IMR-90 (cell line): ENCODE data around the gene PRSS2. TPM values are rescaled to one million over a fixed set of nuclear protein-coding genes. Genes with fewer than 3 reads are reported as not detected.
A peak's percentile ranks its signal among the peaks of the same experiment; 100 is the strongest.

ENCODE experiments used
- ATAC-seq: fragments of 200-7000 bp; cut with Tn5 transposase; 2 replicates; pipeline ENCODE4 v1.9.1; 2020; ENCODE audit warnings: low read depth, mild to moderate bottlenecking, moderate library complexity
- BruUV-seq: library from RNA; stranded (reverse); fragments of 400-500 nt; replicated peaks from 2 replicates; lab custom pipeline; 2021; lab: Mats Ljungman, UMichigan
- CTCF ChIA-PET: fragments of 300-600 bp; formaldehyde crosslinking; extraction: SDS; loops from one replicate; lab custom pipeline; 2021; ENCODE audit warnings: antibody characterized with exemption; lab: Yijun Ruan, JAX
- POLR2A ChIA-PET: fragments of 300-600 bp; sonication (Branson Sonifier 250); formaldehyde crosslinking; loops from one replicate; lab custom pipeline; 2022; ENCODE audit warnings: antibody characterized with exemption; ENCODE audit not compliant: unreplicated experiment; lab: Charles Lee
- DNase-seq: peaks from one replicate; pipeline ENCODE4 v3.0.0; 2013
- H2AFZ ChIP-seq: replicated peaks from 2 replicates; pipeline ENCODE3; 2013; ENCODE audit warnings: low read length, mild to moderate bottlenecking; ENCODE audit not compliant: poor library complexity
- H2AK5ac ChIP-seq: 2 replicates; pipeline ENCODE4 v1.6.1; 2013; ENCODE audit warnings: low read depth, low read length, inconsistent platforms
- H2AK9ac ChIP-seq: replicated peaks from 2 replicates; pipeline ENCODE3; 2013; ENCODE audit warnings: mild to moderate bottlenecking, low read depth, low read length, moderate library complexity; ENCODE audit not compliant: poor library complexity
- H2BK120ac ChIP-seq: 2 replicates; pipeline ENCODE4 v1.6.1; 2013; ENCODE audit warnings: low read depth, low read length, inconsistent platforms
- H2BK15ac ChIP-seq: 3 replicates; pipeline ENCODE4 v1.6.1; 2013; ENCODE audit warnings: low read depth, low read length, inconsistent platforms
- H2BK20ac ChIP-seq: 2 replicates; pipeline ENCODE4 v1.6.1; 2013; ENCODE audit warnings: low read depth, mild to moderate bottlenecking, inconsistent platforms, low read length, moderate library complexity
- H2BK5ac ChIP-seq: 2 replicates; pipeline ENCODE4 v1.6.1; 2013; ENCODE audit warnings: mild to moderate bottlenecking, low read depth, low read length, inconsistent platforms; ENCODE audit not compliant: poor library complexity, severe bottlenecking
- H3K14ac ChIP-seq: replicated peaks from 2 replicates; pipeline ENCODE4 v1.6.1; 2013; ENCODE audit warnings: low read depth, low read length, inconsistent platforms
- H3K18ac ChIP-seq: 2 replicates; pipeline ENCODE4 v1.6.1; 2013; ENCODE audit warnings: low read depth, low read length, control low read depth
- H3K23ac ChIP-seq: 2 replicates; pipeline ENCODE4 v1.6.1; 2013; ENCODE audit warnings: low read depth, low read length, inconsistent platforms
- H3K27ac ChIP-seq: 2 replicates; pipeline ENCODE4 v1.5.1; 2013; ENCODE audit warnings: mild to moderate bottlenecking, control low read depth, low read length; ENCODE audit not compliant: insufficient read depth
- H3K27me3 ChIP-seq: 2 replicates; pipeline ENCODE4 v1.6.1; 2013; ENCODE audit warnings: low read length; ENCODE audit not compliant: control insufficient read depth, insufficient read depth
- H3K36me3 ChIP-seq: 2 replicates; pipeline ENCODE4 v1.6.1; 2013; ENCODE audit warnings: low read length, mixed read lengths; ENCODE audit not compliant: control insufficient read depth, insufficient read depth
- H3K4ac ChIP-seq: 2 replicates; pipeline ENCODE4 v1.6.1; 2013; ENCODE audit warnings: low read depth, low read length, inconsistent platforms
- H3K4me1 ChIP-seq: 2 replicates; pipeline ENCODE4 v1.6.1; 2013; ENCODE audit warnings: low read length, mixed read lengths; ENCODE audit not compliant: control insufficient read depth, insufficient read depth
- H3K4me2 ChIP-seq: 2 replicates; pipeline ENCODE4 v1.6.1; 2013; ENCODE audit warnings: low read depth, mild to moderate bottlenecking, control low read depth, low read length, moderate library complexity
- H3K4me3 ChIP-seq: 2 replicates; pipeline ENCODE4 v1.5.1; 2013; ENCODE audit warnings: low read depth, mild to moderate bottlenecking, control low read depth, low read length, moderate library complexity; ENCODE audit not compliant: insufficient read depth
- H3K56ac ChIP-seq: 2 replicates; pipeline ENCODE4 v1.6.1; 2013; ENCODE audit warnings: low read length, inconsistent platforms; ENCODE audit not compliant: insufficient read depth; ENCODE audit errors: extremely low read depth
- H3K79me1 ChIP-seq, 2 experiments: 2 replicates each; pipeline ENCODE4 v1.6.1; 2013; ENCODE audit warnings: low read length in 2 of 2, inconsistent platforms in 1 of 2, low read depth in 1 of 2
- H3K9ac ChIP-seq: 2 replicates; pipeline ENCODE4 v1.6.1; 2013; ENCODE audit warnings: low read depth, low read length, control low read depth
- H3K9me1 ChIP-seq: 2 replicates; pipeline ENCODE4 v1.6.1; 2013; ENCODE audit warnings: low read length, inconsistent platforms; ENCODE audit not compliant: insufficient read depth
- H3K9me3 ChIP-seq: 2 replicates; pipeline ENCODE4 v1.6.1; 2013; ENCODE audit warnings: low read length; ENCODE audit not compliant: control insufficient read depth, insufficient read depth
- H4K20me1 ChIP-seq: 2 replicates; pipeline ENCODE4 v1.6.1; 2013; ENCODE audit warnings: low read length, inconsistent platforms; ENCODE audit not compliant: insufficient read depth
- H4K5ac ChIP-seq: 2 replicates; pipeline ENCODE4 v1.6.1; 2013; ENCODE audit warnings: mild to moderate bottlenecking, low read depth, low read length, control low read depth
- H4K8ac ChIP-seq, 2 experiments: 2 replicates each; pipeline ENCODE4 v1.6.1; 2013; ENCODE audit warnings: low read depth in 2 of 2, low read length in 2 of 2, control low read depth in 1 of 2, inconsistent platforms in 1 of 2
- H4K91ac ChIP-seq: 2 replicates; pipeline ENCODE4 v1.6.1; 2013; ENCODE audit warnings: low read depth, low read length, inconsistent platforms; ENCODE audit not compliant: insufficient read depth
- MXI1 ChIP-seq: IDR thresholded peaks from 2 replicates; pipeline ENCODE4 v1.6.1; 2012; ENCODE audit warnings: low read depth, mild to moderate bottlenecking, low read length, moderate library complexity, borderline replicate concordance
- RCOR1 ChIP-seq: IDR thresholded peaks from 2 replicates; pipeline ENCODE4 v1.6.1; 2012; ENCODE audit warnings: mild to moderate bottlenecking, low read length, improper control_type of control experiment; ENCODE audit not compliant: insufficient replicate concordance
- RFX5 ChIP-seq: IDR thresholded peaks from 2 replicates; pipeline ENCODE4 v1.8.0; 2012; ENCODE audit warnings: low read depth, mild to moderate bottlenecking, low read length, moderate library complexity
- WGBS, 2 experiments: methylation state at CpG; one replicate each; pipeline versions ENCODE4 v1.1.5 to v1.1.7; 2013; ENCODE audit warnings: missing lambda C conversion rate in 2 of 2; ENCODE audit not compliant: insufficient read length in 1 of 2; ENCODE audit errors: extremely low coverage in 2 of 2; 5-methylcytosine and 5-hydroxymethylcytosine counted together
- dilution Hi-C: fragments of 300-500 bp; cut with HindIII; formaldehyde crosslinking; loops from one replicate; pipeline ENCODE4 v1.14.3; 2018; ENCODE audit warnings: low sequenced_read_pairs; ENCODE audit not compliant: unreplicated experiment
- in situ Hi-C: fragments of 300-500 bp; cut with MboI; formaldehyde crosslinking; loops from 3 replicates; pipeline ENCODE4 v1.14.3; 2019; ENCODE audit warnings: low sequenced_read_pairs, inconsistent platforms, mixed read lengths
- intact Hi-C: fragments of 100-400 bp; cut with micrococcal nuclease; formaldehyde crosslinking; loops from 2 replicates; pipeline ENCODE4 v1.10.0; 2022
- polyA plus RNA-seq, 3 experiments: library from polyadenylated mRNA; depleted of rRNA; stranded (reverse); fragments of >200 nt; gene quantifications; 2 replicates each; pipeline ENCODE4 v1.2.3, GENCODE V29; 2012; ENCODE audit warnings: low replicate concordance in 1 of 3
- total RNA-seq: library from RNA; depleted of rRNA; stranded (reverse); fragments of >200 nt; gene quantifications from 2 replicates; pipeline ENCODE4 v1.2.3, GENCODE V29; 2012

Gene PRSS2
- total and polyA plus RNA-seq, 2 of the 4 experiments (the other 2 are of a cell fraction), result not detected

DNA sequence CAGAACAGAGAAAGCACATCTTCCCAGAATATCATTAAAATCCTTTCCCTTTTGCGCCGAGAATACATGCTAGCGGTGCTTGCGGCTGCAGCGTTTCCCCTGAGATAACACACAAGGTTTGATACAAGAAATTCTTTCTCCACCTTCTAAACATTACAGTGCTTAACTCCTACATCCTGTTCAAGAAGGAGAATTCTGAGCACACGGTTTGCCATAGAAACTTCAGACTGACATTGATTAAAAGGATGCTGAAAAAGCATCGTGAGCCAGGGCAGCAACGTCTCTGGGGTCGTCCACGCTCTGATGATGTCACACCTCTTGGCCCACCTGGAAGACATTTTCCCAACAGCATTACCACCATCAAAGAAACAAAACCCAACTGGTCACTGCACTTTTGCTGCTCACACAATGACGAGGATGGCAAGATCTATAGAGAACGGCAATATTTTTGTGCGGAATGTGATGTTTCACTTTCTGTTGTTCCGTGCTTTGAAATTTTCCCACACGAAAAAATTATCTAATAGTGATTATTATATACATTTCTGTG is 48.4 kb upstream of the PRSS2 start:
- H2BK120ac ChIP-seq, result no peak overlapping the region
- H3K9me3 ChIP-seq, result no peaks in the 10 kb centered on the region
- WGBS, 2 experiments, result 80% methylated on average over 1 of the region's 15 CpGs; no CpG with 5 or more reads in 1 of the 2 experiments
- no peak overlapping the region for H3K18ac ChIP-seq
- no peak overlapping the region for H3K4me3 ChIP-seq
- H4K20me1 ChIP-seq, result no peaks in the 10 kb centered on the region
- no peak overlapping the region for H4K91ac ChIP-seq
- no peak for ATAC-seq
- H3K23ac ChIP-seq, result no peak overlapping the region
- intact Hi-C loops, result no loop called here
- H2BK15ac ChIP-seq, result no peak overlapping the region
- H2AK5ac ChIP-seq, result no peak overlapping the region
- ChIA-PET POLR2A (no interaction called here), CTCF (no interaction called here)
- no peaks in the 10 kb centered on the region for H3K4me1 ChIP-seq
- DNase-seq, result no peak
- H4K5ac ChIP-seq, result no peak overlapping the region
- H3K27ac ChIP-seq, result no peak overlapping the region
- in situ Hi-C loops, result no loop called here
- H2BK20ac ChIP-seq, result no peak overlapping the region
- no peaks in the 10 kb centered on the region for H3K9me1 ChIP-seq
- no peak overlapping the region for H2AK9ac ChIP-seq
- dilution Hi-C loops, result no loop called here
- H3K36me3 ChIP-seq, result no peaks in the 10 kb centered on the region
- H3K27me3 ChIP-seq, result peaks cover 7% of the 10 kb centered on the region
- no peak for TF ChIP-seq RFX5
- no peak for TF ChIP-seq RCOR1
- TF ChIP-seq MXI1, result no peak
- no peak overlapping the region for H2BK5ac ChIP-seq
- H3K9ac ChIP-seq, result no peak overlapping the region
- no peak overlapping the region for H3K14ac ChIP-seq
- H3K56ac ChIP-seq, result no peak overlapping the region
- peak overlapping the region; percentile 31; the same call in 1 of the 2 replicates for H3K4me2 ChIP-seq
- no peaks in the 10 kb centered on the region for H3K79me1 ChIP-seq
- no TSS peak for BruUV-seq
- H3K4ac ChIP-seq, result no peak overlapping the region
- peak overlapping the region; percentile 39 for H2AFZ ChIP-seq
- no peak overlapping the region for H4K8ac ChIP-seq
